Karpas-422 (cell line): ENCODE measurements around the gene LVRN. TPM values are rescaled to one million over a fixed set of nuclear protein-coding genes. Genes with fewer than 3 reads are reported as not detected.

Experiments used
- DNase-seq: peaks from one replicate; pipeline ENCODE4 v3.0.0-alpha.2; 2015
- H2AFZ ChIP-seq: fragments of 200-600 bp; sonication (generic); 2 replicates; pipeline ENCODE4 v1.6.1; 2014; ENCODE audit warnings: antibody characterized with exemption, low read length, mixed read lengths
- H3K27ac ChIP-seq: fragments of 200-600 bp; sonication (generic); 2 replicates; pipeline ENCODE4 v1.5.1; 2014; ENCODE audit warnings: mild to moderate bottlenecking, low read length, moderate library complexity
- H3K27me3 ChIP-seq: fragments of 200-600 bp; sonication (generic); 2 replicates; pipeline ENCODE4 v1.6.1; 2014; ENCODE audit warnings: low read length, mixed read lengths
- H3K36me3 ChIP-seq: fragments of 200-600 bp; sonication (generic); 2 replicates; pipeline ENCODE4 v1.6.1; 2014; ENCODE audit warnings: low read length, mixed read lengths; ENCODE audit not compliant: insufficient read depth
- H3K4me1 ChIP-seq: fragments of 200-600 bp; sonication (generic); 2 replicates; pipeline ENCODE4 v1.6.1; 2014; ENCODE audit warnings: mild to moderate bottlenecking, low read length, mixed read lengths
- H3K4me2 ChIP-seq: fragments of 200-600 bp; sonication (generic); 2 replicates; pipeline ENCODE4 v1.6.1; 2014; ENCODE audit warnings: low read length, low read depth, mild to moderate bottlenecking; ENCODE audit not compliant: poor library complexity, severe bottlenecking
- H3K4me3 ChIP-seq: fragments of 200-600 bp; sonication (generic); 2 replicates; pipeline ENCODE4 v1.5.1; 2014; ENCODE audit warnings: mild to moderate bottlenecking, antibody characterized with exemption, low read length, mixed read lengths
- H3K79me2 ChIP-seq: fragments of 200-600 bp; sonication (generic); 2 replicates; pipeline ENCODE4 v1.6.1; 2014; ENCODE audit warnings: mild to moderate bottlenecking, low read length, mixed read lengths
- H3K9ac ChIP-seq: fragments of 200-600 bp; sonication (generic); 2 replicates; pipeline ENCODE4 v1.6.0; 2014; ENCODE audit warnings: low read length
- H3K9me2 ChIP-seq: fragments of 200-600 bp; sonication (generic), shearing (Covaris generic); replicated peaks from 2 replicates; pipeline ENCODE4 v1.6.0; 2014; ENCODE audit warnings: mild to moderate bottlenecking, low read length, moderate library complexity; ENCODE audit not compliant: insufficient read depth
- H3K9me3 ChIP-seq: fragments of 300-700, 200-600 bp; sonication (generic); 2 replicates; pipeline ENCODE4 v1.6.1; 2014; ENCODE audit warnings: low read length, mixed read lengths
- H4K20me1 ChIP-seq: fragments of 200-600 bp; sonication (generic); 2 replicates; pipeline ENCODE4 v1.6.1; 2014; ENCODE audit warnings: mild to moderate bottlenecking, antibody characterized with exemption, low read length, low read depth; ENCODE audit not compliant: insufficient read depth
- total RNA-seq: library from RNA; depleted of rRNA; stranded (reverse); fragments of >200 nt; shearing (Covaris generic); gene quantifications from 2 replicates; pipeline ENCODE4 v1.2.3, GENCODE V29; 2014; ENCODE audit warnings: low replicate concordance

The LVRN gene
- total RNA-seq, 1 experiment from 2014 or later: 0.22 TPM

GRCh38 chr5:115948091-115948534 is 14.2 kb upstream of the LVRN start:
- Histone ChIP-seq H3K4me2 (no peak overlapping the region), H3K4me1 (no peaks in the 10 kb centered on the region), H4K20me1 (no peaks in the 10 kb centered on the region), H3K9me3 (no peaks in the 10 kb centered on the region), H3K79me2 (no peaks in the 10 kb centered on the region), H3K9me2 (no peaks in the 10 kb centered on the region), H2AFZ (no peak overlapping the region), H3K4me3 (no peak overlapping the region), H3K27me3 (no peaks in the 10 kb centered on the region), H3K9ac (no peak overlapping the region), H3K36me3 (no peaks in the 10 kb centered on the region), H3K27ac (no peak overlapping the region)
- DNase-seq: no peak

- no peak overlapping the region for H3K4me2 ChIP-seq
- H4K20me1 ChIP-seq: no peaks in the 10 kb centered on the region
- no peaks in the 10 kb centered on the region for H3K36me3 ChIP-seq
- no peaks in the 10 kb centered on the region for H3K27me3 ChIP-seq
- DNase-seq: no peak
- no peak overlapping the region for H3K4me3 ChIP-seq
- no peaks in the 10 kb centered on the region for H3K9me3 ChIP-seq
- no peaks in the 10 kb centered on the region for H3K9me2 ChIP-seq
- no peaks in the 10 kb centered on the region for H3K4me1 ChIP-seq
- H2AFZ ChIP-seq: no peak overlapping the region
- no peak overlapping the region for H3K27ac ChIP-seq
- H3K79me2 ChIP-seq: no peaks in the 10 kb centered on the region
- no peak overlapping the region for H3K9ac ChIP-seq
Observed at GRCh38 chr5:115949096-115949495, 13.2 kb upstream of the LVRN start.

- Histone ChIP-seq H3K79me2 (no peaks in the 10 kb centered on the region), H3K36me3 (no peaks in the 10 kb centered on the region), H3K27me3 (no peaks in the 10 kb centered on the region), H3K4me1 (no peaks in the 10 kb centered on the region), H3K9ac (no peak overlapping the region), H4K20me1 (no peaks in the 10 kb centered on the region), H3K4me3 (no peak overlapping the region), H3K9me3 (no peaks in the 10 kb centered on the region), H2AFZ (no peak overlapping the region), H3K27ac (no peak overlapping the region), H3K4me2 (no peak overlapping the region), H3K9me2 (no peaks in the 10 kb centered on the region)
- DNase-seq: no peak
Observed at GRCh38 chr5:115952588-115952987, 9.7 kb upstream of the LVRN start.

GRCh38 chr5:115954144-115954543 is 8.1 kb upstream of the LVRN start:
- Histone ChIP-seq H3K27ac (no peak overlapping the region), H2AFZ (no peak overlapping the region), H3K27me3 (no peaks in the 10 kb centered on the region), H3K4me3 (no peak overlapping the region), H3K4me2 (no peak overlapping the region), H3K79me2 (no peaks in the 10 kb centered on the region), H3K36me3 (no peaks in the 10 kb centered on the region), H3K9me2 (no peaks in the 10 kb centered on the region), H4K20me1 (no peaks in the 10 kb centered on the region), H3K9me3 (no peaks in the 10 kb centered on the region), H3K4me1 (no peaks in the 10 kb centered on the region), H3K9ac (no peak overlapping the region)
- no peak for DNase-seq

GRCh38 chr5:115956957-115957356 is 5.3 kb upstream of the LVRN start:
- no peak for DNase-seq
- Histone ChIP-seq H3K27ac (no peak overlapping the region), H3K27me3 (no peaks in the 10 kb centered on the region)

GRCh38 chr5:115961381-115962238 is 665 bp upstream of the LVRN start:
- Histone ChIP-seq H3K79me2 (no peaks in the 10 kb centered on the region), H3K9me2 (no peaks in the 10 kb centered on the region), H3K4me2 (no peak overlapping the region), H4K20me1 (no peaks in the 10 kb centered on the region), H3K4me1 (peaks cover 2% of the 10 kb centered on the region), H3K27me3 (no peaks in the 10 kb centered on the region), H3K27ac (no peak overlapping the region), H3K4me3 (no peak overlapping the region), H3K9ac (no peak overlapping the region), H3K9me3 (no peaks in the 10 kb centered on the region), H2AFZ (no peak overlapping the region), H3K36me3 (no peaks in the 10 kb centered on the region)
- DNase-seq: no peak

More at GRCh38 chr5:115956957-115957356, 5.3 kb upstream of the LVRN start:
- Histone ChIP-seq H3K4me3 (no peak overlapping the region), H2AFZ (no peak overlapping the region), H3K9me3 (no peaks in the 10 kb centered on the region), H3K36me3 (no peaks in the 10 kb centered on the region), H4K20me1 (no peaks in the 10 kb centered on the region), H3K4me2 (no peak overlapping the region), H3K79me2 (no peaks in the 10 kb centered on the region), H3K4me1 (no peaks in the 10 kb centered on the region), H3K9me2 (no peaks in the 10 kb centered on the region), H3K9ac (no peak overlapping the region)

- peaks cover 4% of the 10 kb centered on the region for H3K4me1 ChIP-seq
- H3K4me2 ChIP-seq: no peak overlapping the region
- H3K79me2 ChIP-seq: no peaks in the 10 kb centered on the region
- no peak overlapping the region for H3K27ac ChIP-seq
- no peaks in the 10 kb centered on the region for H3K9me2 ChIP-seq
- H3K27me3 ChIP-seq: no peaks in the 10 kb centered on the region
- DNase-seq: no peak
- no peak overlapping the region for H2AFZ ChIP-seq
- H4K20me1 ChIP-seq: no peaks in the 10 kb centered on the region
- H3K9ac ChIP-seq: no peak overlapping the region
- H3K9me3 ChIP-seq: no peaks in the 10 kb centered on the region
- H3K36me3 ChIP-seq: no peaks in the 10 kb centered on the region
- H3K4me3 ChIP-seq: no peak overlapping the region
Observed at GRCh38 chr5:115962565-115963402, 509 bp downstream of the LVRN start.

- no peaks in the 10 kb centered on the region for H3K27me3 ChIP-seq
- H2AFZ ChIP-seq: no peak overlapping the region
- H4K20me1 ChIP-seq: no peaks in the 10 kb centered on the region
- no peak for DNase-seq
- no peaks in the 10 kb centered on the region for H3K79me2 ChIP-seq
- H3K27ac ChIP-seq: no peak overlapping the region
- H3K4me1 ChIP-seq: peaks cover 4% of the 10 kb centered on the region
- H3K9me2 ChIP-seq: no peaks in the 10 kb centered on the region
- H3K4me2 ChIP-seq: no peak overlapping the region
- no peaks in the 10 kb centered on the region for H3K9me3 ChIP-seq
- no peak overlapping the region for H3K9ac ChIP-seq
- H3K4me3 ChIP-seq: no peak overlapping the region
- H3K36me3 ChIP-seq: no peaks in the 10 kb centered on the region
Observed at GRCh38 chr5:115963566-115963965, 1.3 kb downstream of the LVRN start.
